GM12801 (cell line): ENCODE measurements around the gene TSKS.

Experiments used
- CTCF ChIP-seq: IDR thresholded peaks from one replicate; pipeline ENCODE4 v1.5.1; 2011; ENCODE audit warnings: control low read depth; ENCODE audit not compliant: insufficient read length; ENCODE audit errors: extremely low read depth

The TSKS gene

GRCh38 chr19:49746206-49746958 is 16.7 kb downstream of the TSKS start:
- no peak for TF ChIP-seq CTCF

GRCh38 chr19:49744946-49745381 is 18.1 kb downstream of the TSKS start:
- TF ChIP-seq CTCF = no peak

- no peak for TF ChIP-seq CTCF
Observed at GRCh38 chr19:49741210-49741844, 21.8 kb downstream of the TSKS start.

- no peak for TF ChIP-seq CTCF
Observed at GRCh38 chr19:49739933-49740332, 23.2 kb downstream of the TSKS start.

GRCh38 chr19:49739098-49739497 is 24.0 kb downstream of the TSKS start:
- no peak for TF ChIP-seq CTCF

- no peak for TF ChIP-seq CTCF
Observed at GRCh38 chr19:49738268-49738667, 24.8 kb downstream of the TSKS start.

GRCh38 chr19:49730166-49730565 is 32.9 kb downstream of the TSKS start:
- no peak for TF ChIP-seq CTCF
